NT2/D1 (cell line): Measurements from ENCODE around the gene LIPT1.
"Not testable (repeated sequence)": the region's sequence is repeated elsewhere in the genome, so short reads cannot be mapped to it uniquely, and the experiment has no call there.

Source experiments
- YY1 ChIP-seq: IDR thresholded peaks from 2 replicates; pipeline ENCODE4 v1.6.1; 2011; ENCODE audit not compliant: insufficient read length, insufficient read depth
- ZNF274 ChIP-seq: IDR thresholded peaks from 2 replicates; pipeline ENCODE4 v1.6.1; 2011; ENCODE audit warnings: mild to moderate bottlenecking, low read depth, low read length

- not testable (repeated sequence) for TF ChIP-seq YY1, ZNF274
Measured at GRCh38 chr2:99135044-99135556, 19.7 kb upstream of the LIPT1 start.
